Right lobe of liver (tissue), 4 donors: ENCODE data around the gene VASN.

Experiments
- POLR2A ChIP-seq: fragments of 450-650 bp; IDR thresholded peaks from one replicate; pipeline ENCODE4 v1.6.1; 2017; ENCODE audit warnings: antibody characterized with exemption, mild to moderate bottlenecking
- TF ChIP-seq, protein P1 (sequence below), 4 donors: fragments of 200-600 bp in 3 of 4; fragments of 450-650 bp in 1 of 4; IDR thresholded peaks; one replicate each; pipeline versions ENCODE4 v1.5.1 to v1.8.0; 2016 to 2022; ENCODE audit warnings: antibody characterized with exemption in 4 of 4, mild to moderate bottlenecking in 2 of 4
- donor health status: DM: no; HTN: no; CAD: no.
- donor health status: DM: no; HTN: no; CAD: no.
- donor health status: DM: no; HTN: yes; CAD: no.

DNA sequence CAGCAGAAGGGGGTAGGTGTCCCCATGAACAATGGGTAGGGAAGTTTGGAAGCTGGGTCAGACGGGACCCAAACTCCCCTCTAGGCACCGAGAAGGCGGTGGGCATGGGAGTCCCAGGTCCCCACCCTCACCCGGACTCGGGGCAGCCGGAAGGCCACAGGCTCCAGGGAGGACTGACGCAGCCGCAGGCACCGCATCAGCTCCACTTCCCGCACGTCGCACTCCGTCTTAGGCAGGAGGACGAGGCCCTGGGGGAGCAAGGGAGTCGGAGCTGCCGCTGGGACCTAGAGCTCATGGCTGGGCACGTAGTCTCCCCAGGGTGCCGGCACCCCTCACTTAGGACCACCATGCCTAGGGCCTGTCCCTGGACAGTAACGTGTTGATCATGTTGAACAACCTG is 13.4 kb upstream of the VASN start:
- TF ChIP-seq, protein P1, sequence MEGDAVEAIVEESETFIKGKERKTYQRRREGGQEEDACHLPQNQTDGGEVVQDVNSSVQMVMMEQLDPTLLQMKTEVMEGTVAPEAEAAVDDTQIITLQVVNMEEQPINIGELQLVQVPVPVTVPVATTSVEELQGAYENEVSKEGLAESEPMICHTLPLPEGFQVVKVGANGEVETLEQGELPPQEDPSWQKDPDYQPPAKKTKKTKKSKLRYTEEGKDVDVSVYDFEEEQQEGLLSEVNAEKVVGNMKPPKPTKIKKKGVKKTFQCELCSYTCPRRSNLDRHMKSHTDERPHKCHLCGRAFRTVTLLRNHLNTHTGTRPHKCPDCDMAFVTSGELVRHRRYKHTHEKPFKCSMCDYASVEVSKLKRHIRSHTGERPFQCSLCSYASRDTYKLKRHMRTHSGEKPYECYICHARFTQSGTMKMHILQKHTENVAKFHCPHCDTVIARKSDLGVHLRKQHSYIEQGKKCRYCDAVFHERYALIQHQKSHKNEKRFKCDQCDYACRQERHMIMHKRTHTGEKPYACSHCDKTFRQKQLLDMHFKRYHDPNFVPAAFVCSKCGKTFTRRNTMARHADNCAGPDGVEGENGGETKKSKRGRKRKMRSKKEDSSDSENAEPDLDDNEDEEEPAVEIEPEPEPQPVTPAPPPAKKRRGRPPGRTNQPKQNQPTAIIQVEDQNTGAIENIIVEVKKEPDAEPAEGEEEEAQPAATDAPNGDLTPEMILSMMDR (IDR thresholded peaks at IDR 0.05) = no peak
- no peak for TF ChIP-seq POLR2A
